Retinal pigment epithelial cell (primary cell): ENCODE results near the gene CRYGA.
"Not testable (repeated sequence)": the region's sequence is repeated elsewhere in the genome, so short reads cannot be mapped to it uniquely, and the experiment has no call there.

ENCODE experiments used
- DNase-seq: peaks from one replicate; pipeline ENCODE4 v3.0.0-alpha.2; 2010; ENCODE audit warnings: low read depth
- H3K4me3 ChIP-seq: 2 replicates; pipeline ENCODE4 v1.5.1; 2011; ENCODE audit warnings: mild to moderate bottlenecking, low read length, control low read depth, moderate library complexity
- TF ChIP-seq, protein P1 (sequence below): conservative IDR thresholded peaks from 2 replicates; pipeline ENCODE4 v1.5.1; 2011; ENCODE audit warnings: low read depth, low read length, control low read depth, inconsistent platforms

The CRYGA gene

DNA sequence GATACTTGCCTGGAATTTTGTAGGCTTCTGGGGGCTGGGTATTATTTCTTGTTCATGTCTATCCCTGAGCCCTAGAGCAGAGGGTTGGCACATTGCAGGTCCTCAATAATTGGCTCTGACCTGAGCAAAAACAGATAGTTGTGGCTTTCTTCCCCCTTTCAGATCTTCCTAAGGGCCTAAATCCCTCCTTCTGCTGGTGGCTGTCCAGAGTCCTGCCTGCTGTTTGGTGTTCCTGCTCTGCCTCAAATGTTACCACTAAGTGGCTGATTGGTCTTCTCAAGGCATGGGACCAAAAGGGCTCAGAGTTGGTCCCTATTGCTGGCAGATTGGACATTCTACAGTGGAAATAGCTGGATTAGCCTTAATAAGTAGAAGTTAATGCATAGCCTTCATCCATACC is 16.4 kb downstream of the CRYGA start:
- no peak for DNase-seq
- no peak overlapping the region for H3K4me3 ChIP-seq
- TF ChIP-seq, protein P1, sequence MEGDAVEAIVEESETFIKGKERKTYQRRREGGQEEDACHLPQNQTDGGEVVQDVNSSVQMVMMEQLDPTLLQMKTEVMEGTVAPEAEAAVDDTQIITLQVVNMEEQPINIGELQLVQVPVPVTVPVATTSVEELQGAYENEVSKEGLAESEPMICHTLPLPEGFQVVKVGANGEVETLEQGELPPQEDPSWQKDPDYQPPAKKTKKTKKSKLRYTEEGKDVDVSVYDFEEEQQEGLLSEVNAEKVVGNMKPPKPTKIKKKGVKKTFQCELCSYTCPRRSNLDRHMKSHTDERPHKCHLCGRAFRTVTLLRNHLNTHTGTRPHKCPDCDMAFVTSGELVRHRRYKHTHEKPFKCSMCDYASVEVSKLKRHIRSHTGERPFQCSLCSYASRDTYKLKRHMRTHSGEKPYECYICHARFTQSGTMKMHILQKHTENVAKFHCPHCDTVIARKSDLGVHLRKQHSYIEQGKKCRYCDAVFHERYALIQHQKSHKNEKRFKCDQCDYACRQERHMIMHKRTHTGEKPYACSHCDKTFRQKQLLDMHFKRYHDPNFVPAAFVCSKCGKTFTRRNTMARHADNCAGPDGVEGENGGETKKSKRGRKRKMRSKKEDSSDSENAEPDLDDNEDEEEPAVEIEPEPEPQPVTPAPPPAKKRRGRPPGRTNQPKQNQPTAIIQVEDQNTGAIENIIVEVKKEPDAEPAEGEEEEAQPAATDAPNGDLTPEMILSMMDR: no peak

DNA sequence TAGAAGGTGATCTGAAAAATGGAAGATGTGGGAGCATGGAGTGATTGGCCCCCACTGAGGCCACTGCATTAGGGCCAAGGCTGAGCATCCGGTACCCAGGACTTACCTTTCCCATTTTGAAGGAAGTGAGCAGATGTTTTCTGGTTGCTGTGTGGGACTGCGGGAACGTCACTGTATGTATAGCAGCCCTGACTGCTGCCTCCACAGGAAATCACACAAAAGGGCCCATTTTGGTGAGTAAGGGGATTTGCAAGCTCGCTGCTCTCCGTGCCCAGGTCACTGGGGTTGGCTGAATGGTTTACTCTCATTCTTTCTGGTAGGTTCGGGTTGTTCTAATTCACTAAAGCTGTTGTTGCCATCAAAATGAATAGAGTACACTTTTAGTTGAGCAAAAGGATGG is 17.4 kb downstream of the CRYGA start, which contains the start of gene CRYGB:
Gene CRYGB, minus strand, starts transcription at position 153 of the 400 bp plus-strand sequence. Its CDS starts 38 bp downstream, at position 115.
- no peak within 1 kb of the TSS for H3K4me3 ChIP-seq
- TF ChIP-seq, protein P1: no peak

DNA sequence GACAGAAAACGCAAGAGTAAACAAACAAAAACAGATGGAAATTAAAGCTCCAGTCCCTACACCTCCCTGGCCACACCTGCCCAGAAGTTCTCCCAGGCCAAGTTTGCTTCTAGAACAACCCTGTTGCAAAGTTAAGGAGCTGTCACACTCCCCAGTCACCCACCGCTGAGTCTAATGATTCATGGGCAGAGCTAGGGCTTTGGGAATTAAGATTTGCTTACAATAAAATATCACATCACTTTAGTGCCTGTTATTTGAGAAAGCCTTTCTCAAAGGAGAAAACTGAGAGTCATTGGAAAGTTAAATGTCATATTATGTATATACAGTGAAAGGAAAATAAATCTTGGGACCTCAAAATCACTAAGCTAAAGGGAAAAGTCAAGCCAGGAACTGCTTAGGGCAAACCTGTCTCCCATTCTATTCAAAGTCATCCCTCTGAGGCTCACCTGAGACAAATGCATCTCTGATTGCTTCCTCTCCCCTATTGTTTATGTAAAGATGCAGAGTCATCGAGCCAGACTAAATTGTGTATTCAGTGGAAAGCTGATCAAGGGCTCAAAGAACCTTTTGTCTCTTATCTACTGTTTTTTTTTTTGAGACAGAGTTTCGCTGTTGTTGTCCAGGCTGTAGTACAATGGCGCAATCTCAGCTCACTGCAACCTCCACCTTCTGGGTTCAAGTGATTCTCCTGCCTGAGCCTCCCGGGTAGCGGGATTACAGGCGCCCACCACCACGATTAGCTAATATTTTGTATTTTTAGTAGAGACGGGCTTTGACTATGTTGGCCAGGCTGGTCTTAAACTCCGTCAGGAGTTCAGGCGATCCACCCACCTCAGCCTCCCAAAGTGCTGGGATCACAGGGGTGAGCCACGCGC is 20.2 kb downstream of the CRYGA start:
- DNase-seq: no peak
- TF ChIP-seq, protein P1: no peak

More for the DNA sequence above, 17.4 kb downstream of the CRYGA start, which contains the start of gene CRYGB:
- no peak for DNase-seq

DNA sequence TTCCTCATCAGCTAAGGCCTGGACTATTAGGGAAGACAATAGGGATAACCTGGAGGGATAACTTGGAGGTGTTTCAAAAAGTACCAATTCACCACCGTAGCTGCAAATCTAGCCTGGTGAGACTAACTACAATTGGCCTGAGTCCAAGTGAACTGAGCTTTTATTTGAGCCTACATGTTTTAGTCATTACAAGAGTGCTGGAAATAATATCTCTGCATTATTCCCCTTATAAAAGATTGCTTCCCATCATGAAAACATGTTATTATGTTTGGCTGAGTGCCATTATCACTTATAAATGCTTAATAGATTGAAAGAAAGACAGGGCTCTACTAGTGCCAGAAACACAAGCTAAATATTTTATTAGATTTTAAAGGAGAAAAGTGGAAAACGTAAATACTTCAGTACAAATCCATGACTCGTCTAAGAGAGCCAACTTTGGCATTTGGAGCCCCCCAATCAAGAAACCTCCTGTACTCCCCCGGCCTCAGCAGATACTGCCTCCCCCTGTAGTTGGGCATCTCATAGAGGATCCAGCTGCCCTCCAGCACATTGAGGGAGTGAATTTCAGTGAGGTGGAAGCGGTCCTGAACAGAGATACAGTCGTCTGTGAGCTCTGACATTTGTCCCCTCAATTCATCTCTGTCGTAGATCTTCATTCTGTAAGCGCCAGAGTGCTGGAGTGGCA is 21.0 kb downstream of the CRYGA start:
- no peak overlapping the region for H3K4me3 ChIP-seq
- DNase-seq: no peak
- TF ChIP-seq, protein P1: no peak

More for the DNA sequence above, 20.2 kb downstream of the CRYGA start:
- H3K4me3 ChIP-seq: no peak overlapping the region

DNA sequence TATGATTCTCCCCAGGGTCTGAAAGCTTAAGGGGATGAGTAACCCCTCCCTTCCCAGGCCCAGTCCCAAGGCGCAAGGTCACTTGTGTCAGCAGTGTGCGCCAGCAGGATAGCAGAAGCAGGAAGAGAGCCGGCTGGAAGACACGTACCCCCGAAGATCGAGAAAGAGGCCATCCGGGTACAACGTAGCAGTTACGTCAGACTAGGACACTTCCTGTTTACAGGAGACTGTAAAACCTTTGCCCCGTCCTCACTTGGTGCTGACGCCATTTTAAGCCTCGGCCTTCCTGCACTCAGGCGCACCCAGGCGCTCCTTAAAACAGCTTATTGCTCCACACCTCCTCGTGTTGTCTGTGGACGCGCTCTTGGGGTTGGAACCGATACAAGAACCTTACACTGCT is 23.9 kb downstream of the CRYGA start:
- DNase-seq: no peak
- TF ChIP-seq, protein P1: no peak
- no peak overlapping the region for H3K4me3 ChIP-seq

DNA sequence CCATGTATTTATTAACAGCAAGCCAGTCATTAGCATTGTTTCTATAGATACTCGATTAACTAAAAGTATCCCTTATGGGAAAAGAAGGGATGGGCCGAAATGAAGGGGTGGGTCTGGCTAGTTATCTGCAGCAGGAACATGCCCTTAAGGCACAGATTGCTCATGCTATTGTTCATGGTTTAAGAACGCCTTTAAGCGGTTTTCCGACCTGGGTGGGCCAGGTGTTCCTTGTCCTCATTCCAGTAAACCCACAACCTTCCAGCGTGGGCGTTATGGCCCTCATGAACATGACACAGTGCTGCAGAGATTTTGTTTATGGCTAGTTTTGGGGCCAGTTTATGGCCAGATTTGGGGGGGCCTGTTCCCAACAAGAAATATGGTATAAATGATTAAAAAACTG is 25.1 kb downstream of the CRYGA start:
- not testable (repeated sequence) for H3K4me3 ChIP-seq, DNase-seq

DNA sequence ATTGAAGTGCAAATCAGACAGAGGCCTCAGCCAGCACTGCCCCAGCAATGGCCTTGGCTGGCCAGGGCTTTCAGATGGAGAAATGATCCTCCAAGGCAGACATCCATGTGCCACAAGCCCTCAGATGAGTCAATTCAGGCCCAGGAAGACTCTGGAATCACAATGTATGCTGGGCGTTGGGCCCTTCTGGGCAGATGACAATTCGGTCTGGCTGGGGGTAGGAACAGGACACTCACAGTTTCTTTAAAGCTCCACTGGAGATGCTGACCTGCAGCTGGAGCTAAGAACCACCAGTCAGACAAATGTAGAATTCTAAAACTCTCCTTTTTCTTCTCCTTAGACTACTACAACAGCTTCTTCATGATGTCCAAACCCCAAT is 26.7 kb downstream of the CRYGA start:
- DNase-seq: no peak
- H3K4me3 ChIP-seq: no peak overlapping the region

More for the DNA sequence above, 26.7 kb downstream of the CRYGA start:
- TF ChIP-seq, protein P1: no peak
